HPDE6-E6E7 (cell line): ENCODE results near the gene ABCA4.
A peak's percentile ranks its signal among the peaks of the same experiment; 100 is the strongest.
"Not testable (repeated sequence)": the region's sequence is repeated elsewhere in the genome, so short reads cannot be mapped to it uniquely, and the experiment has no call there.

ENCODE experiments used
- DNase-seq: peaks from one replicate; pipeline ENCODE4 v3.0.0; 2011; ENCODE audit warnings: missing footprints; ENCODE audit errors: extremely low spot score

The ABCA4 gene

DNA sequence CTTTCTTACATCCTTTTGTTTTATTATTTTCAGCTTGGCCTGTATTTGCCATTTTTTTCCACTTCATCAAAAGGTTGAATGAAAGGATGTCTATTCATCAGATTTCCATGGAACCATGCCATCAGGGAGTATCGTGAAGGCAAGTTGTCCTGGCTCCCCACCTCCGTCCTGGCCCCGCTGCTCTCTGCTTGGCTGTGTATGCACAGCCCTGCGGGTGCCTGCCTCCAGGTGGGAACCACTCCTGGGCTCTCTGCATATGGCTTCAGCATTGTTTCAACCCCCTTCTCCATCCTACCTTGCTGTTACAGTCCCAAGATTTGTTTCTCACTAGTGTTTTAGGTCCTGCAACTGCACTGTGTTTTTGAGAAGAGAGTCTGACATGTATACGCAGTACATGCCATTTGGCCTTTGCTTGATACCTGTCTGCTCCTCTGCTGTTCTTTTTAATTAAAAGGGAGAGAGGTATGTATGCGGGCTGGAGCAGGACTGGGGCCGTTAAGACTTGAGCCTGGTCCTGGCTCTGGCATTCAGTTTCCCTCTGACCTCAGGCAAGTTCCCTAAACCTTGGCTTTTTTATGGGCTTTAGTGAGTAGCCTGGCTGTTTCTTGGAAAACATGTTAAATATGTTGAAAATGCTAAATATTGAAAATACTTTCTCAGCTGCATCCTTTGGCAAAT, 141.8 kb downstream of the ABCA4 start:
- DNase-seq, result no peak

GRCh38 chr1:93977598-93977945, 143.4 kb downstream of the ABCA4 start:
- DNase-seq, result no peak

GRCh38 chr1:93976711-93977597, 144.0 kb downstream of the ABCA4 start:
- no peak for DNase-seq

GRCh38 chr1:93976291-93976690, 144.7 kb downstream of the ABCA4 start:
- no peak for DNase-seq

GRCh38 chr1:93972341-93972740, 148.6 kb downstream of the ABCA4 start:
- no peak for DNase-seq

- DNase-seq, result no peak
These were observed 151.1 kb downstream of the ABCA4 start for GRCh38 chr1:93969887-93970286.

GRCh38 chr1:93969371-93969770, 151.6 kb downstream of the ABCA4 start:
- no peak for DNase-seq

GRCh38 chr1:93967306-93967705, 153.6 kb downstream of the ABCA4 start:
- DNase-seq, result no peak

- no peak for DNase-seq
These were observed 155.1 kb downstream of the ABCA4 start for GRCh38 chr1:93965888-93966287.

- DNase-seq, result no peak
These were observed 155.7 kb downstream of the ABCA4 start for GRCh38 chr1:93965256-93965655.

DNA sequence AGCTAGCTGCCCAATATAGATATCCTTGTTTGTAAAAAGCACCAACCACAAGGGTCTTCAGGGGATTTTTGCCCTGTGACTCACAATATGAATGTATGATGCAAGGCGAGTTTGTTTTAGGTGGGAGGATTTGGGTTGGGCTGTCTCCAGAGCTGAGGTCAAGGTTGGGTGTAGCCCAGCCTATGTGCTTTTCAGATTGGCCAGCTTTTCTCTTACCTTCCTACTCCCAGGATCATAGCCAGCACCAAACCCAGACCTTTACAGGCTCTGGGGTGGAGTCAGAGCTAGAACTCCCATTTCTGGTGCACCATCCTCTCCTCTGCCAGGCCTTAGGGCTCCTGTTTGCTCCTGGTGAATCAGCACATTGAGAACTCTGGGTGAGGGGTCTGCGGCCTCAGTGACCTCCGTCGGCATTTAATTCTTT, 156.2 kb downstream of the ABCA4 start:
- DNase-seq, result no peak

DNA sequence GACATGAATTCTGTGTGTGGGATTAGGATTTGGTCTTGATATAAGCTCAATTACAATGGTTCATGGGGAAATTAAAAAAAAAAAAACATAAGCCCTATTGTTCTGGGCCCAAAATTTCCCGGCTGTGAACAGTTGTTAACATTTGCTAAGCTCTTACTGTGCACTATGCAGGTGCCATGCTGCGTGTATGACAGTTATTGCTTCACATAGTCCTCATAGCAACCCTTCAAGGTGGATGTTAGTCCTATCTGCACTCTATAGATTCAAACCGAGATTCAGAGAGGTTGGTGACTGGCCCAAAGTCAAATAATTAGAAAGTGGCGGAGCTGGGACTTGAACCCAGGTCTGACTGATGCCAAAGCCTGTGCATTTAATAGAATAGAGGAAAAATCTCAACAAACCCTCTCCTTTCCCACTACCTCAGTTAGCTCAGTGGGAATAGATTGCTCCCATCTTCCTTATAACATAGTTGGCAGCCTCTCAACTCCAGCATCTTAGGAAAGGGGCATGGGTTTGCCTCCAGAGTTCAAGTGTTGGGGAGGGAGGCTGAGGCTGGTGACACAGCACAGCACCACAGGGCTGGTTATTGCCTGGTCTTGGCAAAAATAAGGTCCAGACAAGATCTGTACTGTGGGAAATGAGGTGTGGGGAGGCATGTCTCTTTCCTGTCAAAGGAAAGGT, 156.7 kb downstream of the ABCA4 start:
- no peak for DNase-seq

DNA sequence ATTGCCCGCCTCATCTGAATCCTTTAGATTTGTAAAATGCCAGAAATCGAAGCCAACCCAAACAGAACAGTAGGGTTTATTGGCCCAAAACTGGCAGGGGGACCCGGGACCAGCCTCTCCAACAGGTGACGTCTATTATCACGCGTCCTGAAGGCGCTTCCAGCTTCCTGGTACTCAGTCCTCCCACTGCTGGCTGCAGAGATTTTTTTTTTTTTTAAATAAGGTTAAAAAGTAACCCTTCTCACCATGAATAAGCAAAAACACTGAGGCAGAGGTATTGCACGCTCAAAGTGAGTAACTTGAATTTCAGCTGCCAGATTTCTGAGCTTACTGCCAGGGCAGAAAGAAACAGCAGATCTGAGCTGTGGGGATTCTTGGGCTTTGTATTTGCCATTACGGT, 157.4 kb downstream of the ABCA4 start:
- DNase-seq, result no peak

- no peak for DNase-seq
These were observed 159.0 kb downstream of the ABCA4 start for GRCh38 chr1:93961906-93962305.

DNA sequence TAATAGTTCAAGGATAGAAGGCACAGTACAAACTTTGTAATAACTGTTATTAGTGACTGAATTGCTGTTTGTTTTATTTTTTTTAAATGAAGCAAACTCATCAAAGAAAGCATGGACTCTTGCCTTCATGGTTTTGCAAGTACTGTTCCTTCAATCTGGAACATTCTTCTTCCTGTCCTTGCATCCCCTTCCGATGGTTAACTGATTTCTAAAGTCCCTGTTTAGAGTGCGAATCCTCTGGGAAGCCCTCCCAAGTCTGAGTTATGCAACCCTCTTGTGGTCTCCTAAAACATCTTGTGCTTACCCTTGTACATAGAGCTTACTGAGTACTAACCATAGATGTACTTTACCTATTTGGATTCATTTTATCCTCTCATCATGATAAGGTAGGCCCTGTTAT, 159.5 kb downstream of the ABCA4 start:
- DNase-seq, result no peak

DNA sequence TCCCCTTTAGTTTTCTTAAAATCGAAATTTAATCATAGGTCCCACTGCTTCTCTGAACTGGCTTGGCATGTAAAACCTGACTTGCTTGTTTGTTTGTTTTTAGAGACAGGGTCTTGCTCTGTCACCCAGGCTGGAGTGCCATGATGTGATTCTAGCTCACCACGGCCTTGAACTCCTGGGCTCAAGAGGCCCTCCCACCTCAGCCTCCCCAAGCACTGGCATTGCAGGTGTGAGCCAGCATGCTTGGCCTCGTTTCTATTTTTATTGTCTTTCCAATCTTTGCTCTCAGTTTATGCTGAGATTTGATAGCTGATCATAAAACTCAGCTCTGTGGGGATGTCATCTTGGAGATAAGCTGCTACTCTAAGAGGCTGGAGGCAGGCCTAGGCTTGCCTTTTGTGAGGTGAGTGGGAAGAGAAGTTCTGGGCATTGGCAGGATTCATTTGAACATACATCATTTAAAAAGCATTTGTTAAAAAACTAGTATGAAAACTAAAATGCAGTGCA, 160.3 kb downstream of the ABCA4 start:
- peak; percentile 63 for DNase-seq

GRCh38 chr1:93959413-93959812, 161.5 kb downstream of the ABCA4 start:
- no peak for DNase-seq

DNA sequence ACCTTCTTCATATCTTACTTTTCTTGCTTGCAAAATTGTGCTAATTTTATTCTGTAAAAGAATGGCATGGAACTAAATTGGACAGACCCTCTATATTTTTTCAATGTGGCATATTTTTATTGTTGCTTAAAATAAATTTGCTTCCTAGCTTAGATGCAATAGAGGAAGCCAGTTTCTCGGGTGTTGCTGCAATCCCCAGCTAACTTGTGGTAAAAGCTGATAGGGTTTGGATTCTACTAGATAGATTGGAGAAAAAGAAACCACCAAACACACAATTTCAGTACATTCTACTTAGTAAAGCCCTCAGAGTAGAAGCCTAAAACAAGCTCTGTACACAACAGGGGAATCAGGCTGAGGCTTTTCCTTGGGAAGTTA, 162.2 kb downstream of the ABCA4 start:
- DNase-seq, result no peak

GRCh38 chr1:93958032-93958725, 162.8 kb downstream of the ABCA4 start:
- DNase-seq, result no peak

DNA sequence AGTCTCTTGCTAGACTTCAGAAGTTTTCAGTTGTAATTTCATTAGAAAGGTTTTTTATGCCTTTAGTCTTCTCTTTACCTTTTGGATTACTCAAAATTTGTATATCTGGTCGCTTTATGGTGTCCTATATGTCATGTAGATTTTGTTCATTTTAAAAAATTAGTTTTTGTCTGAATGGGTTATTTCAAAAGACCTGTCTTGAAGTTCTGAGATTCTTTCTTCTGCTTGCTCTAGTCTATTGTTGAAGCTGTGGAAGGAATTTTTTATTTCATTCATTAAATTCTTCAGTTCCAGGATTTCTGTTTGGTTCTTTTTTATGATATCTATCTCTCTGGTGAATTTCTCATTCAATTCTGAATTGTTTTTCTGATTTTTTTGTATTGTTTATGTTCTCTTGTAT, 165.2 kb downstream of the ABCA4 start:
- no peak for DNase-seq

GRCh38 chr1:93947002-93947686, 173.8 kb downstream of the ABCA4 start:
- not testable (repeated sequence) for DNase-seq
